Measurements from ENCODE around the gene CFAP46.

CFAP46 gene

GRCh38 chr10:132901351-132901750 lies 41.0 kb downstream of the CFAP46 start:
- H4K20me1 ChIP-seq (ENCODE audit: insufficient read depth, low read length) = no peaks in the 10 kb centered on the region
- H3K4me1 ChIP-seq (ENCODE audit: insufficient read depth, low read length) = no peaks in the 10 kb centered on the region
- no peak for ATAC-seq (ENCODE audit: insufficient read depth, low read depth)
- H3K36me3 ChIP-seq (ENCODE audit: insufficient read depth, low read length) = no peaks in the 10 kb centered on the region
- no peaks in the 10 kb centered on the region for H3K79me2 ChIP-seq (ENCODE audit: insufficient read depth, low read length)
- H2AFZ ChIP-seq (ENCODE audit: low read depth, low read length) = no peak overlapping the region
- H3K4me3 ChIP-seq (ENCODE audit: low read depth in 1 of 2, low read length in 2 of 2) = no peak overlapping the region
- DNase-seq = no peak
- H3K27ac ChIP-seq (ENCODE audit: low read length) = no peak overlapping the region
- H3K9ac ChIP-seq (ENCODE audit: low read depth, low read length) = no peak overlapping the region
- no peak overlapping the region for H3K4me2 ChIP-seq (ENCODE audit: insufficient read depth, low read length)
- H3K9me3 ChIP-seq (ENCODE audit: insufficient read depth, low read length, severe bottlenecking) = peaks cover 6% of the 10 kb centered on the region
- no peaks in the 10 kb centered on the region for H3K27me3 ChIP-seq (ENCODE audit: insufficient read depth, low read length, poor library complexity)
- TF ChIP-seq, protein P1, sequence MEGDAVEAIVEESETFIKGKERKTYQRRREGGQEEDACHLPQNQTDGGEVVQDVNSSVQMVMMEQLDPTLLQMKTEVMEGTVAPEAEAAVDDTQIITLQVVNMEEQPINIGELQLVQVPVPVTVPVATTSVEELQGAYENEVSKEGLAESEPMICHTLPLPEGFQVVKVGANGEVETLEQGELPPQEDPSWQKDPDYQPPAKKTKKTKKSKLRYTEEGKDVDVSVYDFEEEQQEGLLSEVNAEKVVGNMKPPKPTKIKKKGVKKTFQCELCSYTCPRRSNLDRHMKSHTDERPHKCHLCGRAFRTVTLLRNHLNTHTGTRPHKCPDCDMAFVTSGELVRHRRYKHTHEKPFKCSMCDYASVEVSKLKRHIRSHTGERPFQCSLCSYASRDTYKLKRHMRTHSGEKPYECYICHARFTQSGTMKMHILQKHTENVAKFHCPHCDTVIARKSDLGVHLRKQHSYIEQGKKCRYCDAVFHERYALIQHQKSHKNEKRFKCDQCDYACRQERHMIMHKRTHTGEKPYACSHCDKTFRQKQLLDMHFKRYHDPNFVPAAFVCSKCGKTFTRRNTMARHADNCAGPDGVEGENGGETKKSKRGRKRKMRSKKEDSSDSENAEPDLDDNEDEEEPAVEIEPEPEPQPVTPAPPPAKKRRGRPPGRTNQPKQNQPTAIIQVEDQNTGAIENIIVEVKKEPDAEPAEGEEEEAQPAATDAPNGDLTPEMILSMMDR (IDR thresholded peaks at IDR 0.05; ENCODE audit: borderline replicate concordance, extremely low read depth, low read length, poor library complexity, severe bottlenecking) = no peak
- TF ChIP-seq EZH2 (IDR thresholded peaks at IDR 0.05; ENCODE audit: borderline replicate concordance, low read depth, low read length, severe bottlenecking) = no peak

DNA sequence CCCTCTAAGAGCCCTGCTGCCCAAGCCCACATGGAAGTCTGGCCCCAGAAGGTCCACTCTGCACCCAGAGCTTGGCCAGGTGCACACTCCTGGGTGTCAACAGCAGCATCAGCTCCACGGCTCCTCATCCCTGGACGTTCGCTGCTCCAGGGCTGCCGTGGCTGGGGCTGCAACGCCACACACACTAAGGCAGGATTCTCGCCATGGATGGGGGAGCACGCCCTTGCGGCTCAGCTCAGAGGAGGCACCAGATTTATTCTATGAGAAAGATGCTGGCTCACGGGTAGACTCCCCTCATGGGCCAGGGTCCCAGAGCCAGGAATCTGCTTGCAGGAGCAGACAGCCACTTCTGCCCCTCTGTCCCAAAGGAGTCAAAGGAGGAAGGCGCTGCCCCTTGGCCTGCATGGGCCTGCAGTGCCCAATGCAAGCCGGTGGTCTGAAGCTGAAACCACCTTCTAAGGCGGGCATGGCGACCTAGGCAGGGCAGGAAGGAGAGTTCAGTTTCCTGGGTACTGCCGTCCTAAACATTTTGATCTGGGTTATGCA lies 42.1 kb downstream of the CFAP46 start:
- Histone ChIP-seq H3K79me2 (ENCODE audit: insufficient read depth, low read length) (no peaks in the 10 kb centered on the region), H3K9me3 (ENCODE audit: insufficient read depth, low read length, severe bottlenecking) (peaks cover 6% of the 10 kb centered on the region), H3K4me3 (ENCODE audit: low read depth in 1 of 2, low read length in 2 of 2) (no peak overlapping the region), H3K9ac (ENCODE audit: low read depth, low read length) (no peak overlapping the region), H3K27me3 (ENCODE audit: insufficient read depth, low read length, poor library complexity) (peaks cover under 1% of the 10 kb centered on the region), H2AFZ (ENCODE audit: low read depth, low read length) (no peak overlapping the region), H3K36me3 (ENCODE audit: insufficient read depth, low read length) (no peaks in the 10 kb centered on the region), H3K27ac (ENCODE audit: low read length) (no peak overlapping the region), H3K4me2 (ENCODE audit: insufficient read depth, low read length) (no peak overlapping the region), H3K4me1 (ENCODE audit: insufficient read depth, low read length) (no peaks in the 10 kb centered on the region), H4K20me1 (ENCODE audit: insufficient read depth, low read length) (no peaks in the 10 kb centered on the region)
- TF ChIP-seq EZH2 (IDR thresholded peaks at IDR 0.05; ENCODE audit: borderline replicate concordance, low read depth, low read length, severe bottlenecking) = no peak
- TF ChIP-seq, protein P1 (IDR thresholded peaks at IDR 0.05; ENCODE audit: borderline replicate concordance, extremely low read depth, low read length, poor library complexity, severe bottlenecking) = no peak
- ATAC-seq (ENCODE audit: insufficient read depth, low read depth) (no peak), DNase-seq (no peak)

DNA sequence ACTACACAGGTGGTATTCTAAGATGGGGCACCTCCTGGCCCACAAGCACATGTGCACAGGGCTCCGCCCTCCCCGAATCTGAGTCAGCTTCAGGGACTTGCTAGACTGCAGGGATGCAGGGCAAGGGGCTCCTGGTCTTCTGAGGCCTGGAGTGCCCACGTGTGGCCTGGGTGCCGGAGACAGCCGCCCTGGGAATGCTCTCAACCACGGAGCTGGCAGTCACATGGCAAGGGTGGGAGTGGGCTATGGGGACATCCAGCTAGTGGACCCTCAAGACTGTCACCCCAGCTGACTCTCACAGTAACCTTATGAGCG lies 42.7 kb downstream of the CFAP46 start:
- H3K9me3 ChIP-seq (ENCODE audit: insufficient read depth, low read length, severe bottlenecking) = peaks cover 4% of the 10 kb centered on the region
- H3K36me3 ChIP-seq (ENCODE audit: insufficient read depth, low read length) = no peaks in the 10 kb centered on the region
- H3K4me2 ChIP-seq (ENCODE audit: insufficient read depth, low read length) = no peak overlapping the region
- ATAC-seq (ENCODE audit: insufficient read depth, low read depth) (no peak), DNase-seq (no peak)
- H2AFZ ChIP-seq (ENCODE audit: low read depth, low read length) = no peak overlapping the region
- H3K4me3 ChIP-seq (ENCODE audit: low read depth in 1 of 2, low read length in 2 of 2) = no peak overlapping the region
- no peaks in the 10 kb centered on the region for H4K20me1 ChIP-seq (ENCODE audit: insufficient read depth, low read length)
- H3K9ac ChIP-seq (ENCODE audit: low read depth, low read length) = no peak overlapping the region
- no peak overlapping the region for H3K27ac ChIP-seq (ENCODE audit: low read length)
- no peak for TF ChIP-seq EZH2 (IDR thresholded peaks at IDR 0.05; ENCODE audit: borderline replicate concordance, low read depth, low read length, severe bottlenecking)
- TF ChIP-seq, protein P1 (IDR thresholded peaks at IDR 0.05; ENCODE audit: borderline replicate concordance, extremely low read depth, low read length, poor library complexity, severe bottlenecking) = no peak
- no peaks in the 10 kb centered on the region for H3K4me1 ChIP-seq (ENCODE audit: insufficient read depth, low read length)
- H3K27me3 ChIP-seq (ENCODE audit: insufficient read depth, low read length, poor library complexity) = peaks cover 4% of the 10 kb centered on the region
- no peaks in the 10 kb centered on the region for H3K79me2 ChIP-seq (ENCODE audit: insufficient read depth, low read length)
